ENCODE measurements around the gene RBMS1. TPM values are rescaled to one million over a fixed set of nuclear protein-coding genes. Genes with fewer than 3 reads are reported as not detected.
A peak's percentile ranks its signal among the peaks of the same experiment; 100 is the strongest.

The RBMS1 gene
- total and polyA plus RNA-seq, 2 of the 13 experiments (the other 11 are each of a cell fraction or from before 2014, with no cell fraction given): 55.5 to 110 TPM

- TF ChIP-seq GMEB1 (CRISPR knock-in tag; IDR thresholded peaks at IDR 0.05; ENCODE audit: borderline replicate concordance) (no peak), IKZF4 (CRISPR knock-in tag; IDR thresholded peaks at IDR 0.05; ENCODE audit: borderline replicate concordance, low read depth, not compliant biosample characterization) (no peak), ZNF343 (CRISPR knock-in tag; IDR thresholded peaks at IDR 0.05) (0 out of 2 replicates have a peak, but pooled peaks have one; percentile 34), ESRRA (CRISPR knock-in tag; IDR thresholded peaks at IDR 0.05; ENCODE audit: low read depth) (no peak), ATRX (CRISPR knock-in tag; IDR thresholded peaks at IDR 0.05; ENCODE audit: borderline replicate concordance) (no peak), ZFP36L2 (CRISPR knock-in tag; IDR thresholded peaks at IDR 0.05) (no peak), ISL2 (CRISPR knock-in tag; IDR thresholded peaks at IDR 0.05) (no peak), KAT7 (CRISPR knock-in tag; IDR thresholded peaks at IDR 0.05; ENCODE audit: borderline replicate concordance) (no peak), SAFB2 (CRISPR knock-in tag; IDR thresholded peaks at IDR 0.05; ENCODE audit: borderline replicate concordance, low read depth) (no peak), ZNF850 (CRISPR knock-in tag; conservative IDR thresholded peaks at IDR 0.05) (no peak), ZNF276 (CRISPR knock-in tag; IDR thresholded peaks at IDR 0.05; ENCODE audit: low read depth) (no peak), KAT2B (IDR thresholded peaks at IDR 0.05; ENCODE audit: borderline replicate concordance, low read depth, low read length) (no peak), SIN3A (IDR thresholded peaks at IDR 0.05; ENCODE audit: borderline replicate concordance, low read depth, low read length) (0 out of 2 replicates have a peak, but pooled peaks have one; percentile 50), ZNF816 (CRISPR knock-in tag; IDR thresholded peaks at IDR 0.05; ENCODE audit: borderline replicate concordance) (no peak), ZNF512 (CRISPR knock-in tag; IDR thresholded peaks at IDR 0.05) (no peak), ZNF784 (CRISPR knock-in tag; IDR thresholded peaks at IDR 0.05; ENCODE audit: borderline replicate concordance) (peak; percentile 66; the same call in 1 of the 2 replicates), ZFYVE20 (CRISPR knock-in tag; IDR thresholded peaks at IDR 0.05; ENCODE audit: borderline replicate concordance, low read depth) (no peak), YY1 (IDR thresholded peaks at IDR 0.05; ENCODE audit: insufficient read depth, insufficient replicate concordance, low read depth, low read length) (no peak), XRCC5 (optimal IDR thresholded peaks at IDR 0.05; ENCODE audit: low read length) (peak; percentile 39), ZNF180 (CRISPR knock-in tag; IDR thresholded peaks at IDR 0.05; ENCODE audit: borderline replicate concordance, low read depth) (no peak), ZNF660 (CRISPR knock-in tag; IDR thresholded peaks at IDR 0.05; ENCODE audit: borderline replicate concordance, low read depth) (no peak), FOXJ3 (CRISPR knock-in tag; IDR thresholded peaks at IDR 0.05; ENCODE audit: borderline replicate concordance) (no peak), SCMH1 (CRISPR knock-in tag; IDR thresholded peaks at IDR 0.05; ENCODE audit: borderline replicate concordance) (no peak)
Observed at GRCh38 chr2:160407393-160408172, 86.0 kb downstream of the RBMS1 start (continued).

All from HepG2 (cell line).